SK-N-SH (cell line): ENCODE results near the gene ZNRD2.

Experiments
- EP300 ChIP-seq, 2 experiments: IDR thresholded peaks; 2 replicates each; pipeline versions ENCODE4 v1.4.0 to v1.6.1; 2012; ENCODE audit warnings: borderline replicate concordance in 1 of 2, low read depth in 1 of 2, low read length in 1 of 2
- EZH2phosphoT487 ChIP-seq: fragments of 200-600 bp; sonication (generic); IDR thresholded peaks from 2 replicates; pipeline ENCODE4 v1.6.1; 2017; ENCODE audit warnings: low read depth, mixed run types, mild to moderate bottlenecking, antibody characterized with exemption, moderate library complexity, borderline replicate concordance
- FOXJ3 ChIP-seq: sonication (generic); formaldehyde crosslinking; IDR thresholded peaks from 2 replicates; pipeline ENCODE4 v1.5.1; 2020; ENCODE audit warnings: mild to moderate bottlenecking, missing genetic modification reagents
- GABPA ChIP-seq: IDR thresholded peaks from 2 replicates; pipeline ENCODE4 v1.4.0; 2012; ENCODE audit warnings: low read depth, mild to moderate bottlenecking
- GATA2 ChIP-seq: sonication (generic); formaldehyde crosslinking; IDR thresholded peaks from 2 replicates; pipeline ENCODE4 v1.5.0; 2020; ENCODE audit warnings: mild to moderate bottlenecking, missing genetic modification reagents
- MXI1 ChIP-seq: IDR thresholded peaks from 2 replicates; pipeline ENCODE4 v1.6.1; 2012; ENCODE audit warnings: mild to moderate bottlenecking, low read depth, low read length, improper control_type of control experiment
- RAD21 ChIP-seq: IDR thresholded peaks from 2 replicates; pipeline ENCODE4 v1.6.1; 2012; ENCODE audit warnings: mild to moderate bottlenecking, low read length
- REST ChIP-seq: IDR thresholded peaks from 2 replicates; pipeline ENCODE4 v1.6.1; 2012; ENCODE audit warnings: mild to moderate bottlenecking, low read depth, low read length, moderate library complexity
- RFX5 ChIP-seq: IDR thresholded peaks from 2 replicates; pipeline ENCODE4 v1.6.1; 2012; ENCODE audit warnings: mild to moderate bottlenecking, improper control_type of control experiment, low read length
- TEAD4 ChIP-seq: IDR thresholded peaks from 2 replicates; pipeline ENCODE4 v1.4.0; 2012; ENCODE audit warnings: mild to moderate bottlenecking, borderline replicate concordance; ENCODE audit not compliant: insufficient read depth
- USF1 ChIP-seq: IDR thresholded peaks from 2 replicates; pipeline ENCODE4 v1.4.0; 2012; ENCODE audit warnings: low read depth, borderline replicate concordance
- YY1 ChIP-seq: IDR thresholded peaks from 2 replicates; pipeline ENCODE4 v1.4.0; 2012; ENCODE audit warnings: low read depth, mild to moderate bottlenecking
- TF ChIP-seq, protein P1 (sequence below): fragments of 200-600 bp; sonication (generic); IDR thresholded peaks from 2 replicates; pipeline ENCODE4 v1.6.1; 2017; ENCODE audit warnings: antibody characterized with exemption, mild to moderate bottlenecking, moderate library complexity
- TF ChIP-seq, protein P2 (sequence below): fragments of 150-350 bp; IDR thresholded peaks from 2 replicates; pipeline ENCODE4 v1.6.1; 2017; ENCODE audit warnings: antibody characterized with exemption, low read length, low read depth, borderline replicate concordance

GRCh38 chr11:65610404-65610803 is 40.1 kb downstream of the ZNRD2 start:
- TF ChIP-seq, protein P1, sequence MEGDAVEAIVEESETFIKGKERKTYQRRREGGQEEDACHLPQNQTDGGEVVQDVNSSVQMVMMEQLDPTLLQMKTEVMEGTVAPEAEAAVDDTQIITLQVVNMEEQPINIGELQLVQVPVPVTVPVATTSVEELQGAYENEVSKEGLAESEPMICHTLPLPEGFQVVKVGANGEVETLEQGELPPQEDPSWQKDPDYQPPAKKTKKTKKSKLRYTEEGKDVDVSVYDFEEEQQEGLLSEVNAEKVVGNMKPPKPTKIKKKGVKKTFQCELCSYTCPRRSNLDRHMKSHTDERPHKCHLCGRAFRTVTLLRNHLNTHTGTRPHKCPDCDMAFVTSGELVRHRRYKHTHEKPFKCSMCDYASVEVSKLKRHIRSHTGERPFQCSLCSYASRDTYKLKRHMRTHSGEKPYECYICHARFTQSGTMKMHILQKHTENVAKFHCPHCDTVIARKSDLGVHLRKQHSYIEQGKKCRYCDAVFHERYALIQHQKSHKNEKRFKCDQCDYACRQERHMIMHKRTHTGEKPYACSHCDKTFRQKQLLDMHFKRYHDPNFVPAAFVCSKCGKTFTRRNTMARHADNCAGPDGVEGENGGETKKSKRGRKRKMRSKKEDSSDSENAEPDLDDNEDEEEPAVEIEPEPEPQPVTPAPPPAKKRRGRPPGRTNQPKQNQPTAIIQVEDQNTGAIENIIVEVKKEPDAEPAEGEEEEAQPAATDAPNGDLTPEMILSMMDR: no peak
- no peak for TF ChIP-seq GABPA
- TF ChIP-seq FOXJ3 (CRISPR knock-in tag): no peak
- no peak for TF ChIP-seq MXI1
- TF ChIP-seq YY1: no peak
- TF ChIP-seq USF1: no peak
- TF ChIP-seq EZH2phosphoT487: no peak
- TF ChIP-seq REST: no peak
- no peak for TF ChIP-seq EP300 (IDR thresholded peaks at IDR 0.05; ENCODE audit: borderline replicate concordance in 1 of 2, low read depth in 1 of 2, low read length in 1 of 2)
- TF ChIP-seq GATA2 (CRISPR knock-in tag): no peak
- no peak for TF ChIP-seq TEAD4
- no peak for TF ChIP-seq RAD21
- TF ChIP-seq, protein P2, sequence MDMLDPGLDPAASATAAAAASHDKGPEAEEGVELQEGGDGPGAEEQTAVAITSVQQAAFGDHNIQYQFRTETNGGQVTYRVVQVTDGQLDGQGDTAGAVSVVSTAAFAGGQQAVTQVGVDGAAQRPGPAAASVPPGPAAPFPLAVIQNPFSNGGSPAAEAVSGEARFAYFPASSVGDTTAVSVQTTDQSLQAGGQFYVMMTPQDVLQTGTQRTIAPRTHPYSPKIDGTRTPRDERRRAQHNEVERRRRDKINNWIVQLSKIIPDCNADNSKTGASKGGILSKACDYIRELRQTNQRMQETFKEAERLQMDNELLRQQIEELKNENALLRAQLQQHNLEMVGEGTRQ: no peak
- TF ChIP-seq RFX5: no peak
